Upper lobe of right lung (tissue), 1 donor: ENCODE measurements around the gene FGGY. TPM values are rescaled to one million over a fixed set of nuclear protein-coding genes. Genes with fewer than 3 reads are reported as not detected.

Source experiments
- ATAC-seq: fragments of 200-7000 bp; cut with Tn5 transposase; one replicate; pipeline ENCODE4 v1.9.1; 2020; ENCODE audit warnings: mild to moderate bottlenecking, moderate library complexity
- DNase-seq: peaks from one replicate; pipeline ENCODE4 v3.0.0-alpha.2; 2020
- H3K27ac ChIP-seq: fragments of 200-600 bp; one replicate; pipeline ENCODE4 v1.8.0; 2022
- H3K27me3 ChIP-seq: fragments of 200-600 bp; one replicate; pipeline ENCODE4 v1.8.0; 2022; ENCODE audit warnings: mild to moderate bottlenecking
- H3K36me3 ChIP-seq: fragments of 200-600 bp; one replicate; pipeline ENCODE4 v1.8.0; 2022
- H3K4me1 ChIP-seq: fragments of 200-600 bp; one replicate; pipeline ENCODE4 v1.8.0; 2022
- H3K4me3 ChIP-seq: fragments of 200-600 bp; one replicate; pipeline ENCODE4 v1.8.0; 2022; ENCODE audit warnings: mild to moderate bottlenecking
- H3K9me3 ChIP-seq: fragments of 200-600 bp; one replicate; pipeline ENCODE4 v1.8.0; 2022
- CTCF ChIP-seq: fragments of 200-600 bp; IDR thresholded peaks from one replicate; pipeline ENCODE4 v1.8.0; 2022; ENCODE audit warnings: antibody characterized with exemption
- intact Hi-C: fragments of 100-400 bp; cut with DNase I; formaldehyde crosslinking; loops from one replicate; pipeline ENCODE4 v1.11.0; 2022
- total RNA-seq: library from RNA; stranded (reverse); fragmentation: NEBNext Ultra II Directional; extraction: Animal tissue kit (Norgen Biotek cat#: 25700); gene quantifications from one replicate; pipeline ENCODE4 v1.2.1, GENCODE V29; 2021
- donor health status: DM: no; HTN: yes; CAD: no; lungs with severe emphysema.

Gene FGGY
- total RNA-seq, 1 donor from 2014 or later, result 39.2 TPM

- intact Hi-C loops, result no loop called here
- no peaks in the 10 kb centered on the region for H3K36me3 ChIP-seq
- peaks cover 5% of the 10 kb centered on the region for H3K4me1 ChIP-seq
- H3K9me3 ChIP-seq, result no peaks in the 10 kb centered on the region
- no peak for TF ChIP-seq CTCF
- H3K4me3 ChIP-seq, result no peak overlapping the region
- no peaks in the 10 kb centered on the region for H3K27me3 ChIP-seq
- no peak overlapping the region for H3K27ac ChIP-seq
- ATAC-seq, result no peak
- DNase-seq, result no peak
These were observed 334.8 kb downstream of the FGGY start for GRCh38 chr1:59631561-59632255.

- TF ChIP-seq CTCF, result no peak
- H3K27ac ChIP-seq, result no peak overlapping the region
- H3K4me3 ChIP-seq, result no peak overlapping the region
- DNase-seq, result no peak
- ATAC-seq, result no peak
- H3K4me1 ChIP-seq, result peaks cover 5% of the 10 kb centered on the region
- no peaks in the 10 kb centered on the region for H3K36me3 ChIP-seq
- H3K9me3 ChIP-seq, result no peaks in the 10 kb centered on the region
- H3K27me3 ChIP-seq, result no peaks in the 10 kb centered on the region
- intact Hi-C loops, result no loop called here
These were observed 338.2 kb downstream of the FGGY start for GRCh38 chr1:59635097-59635496.

- Histone ChIP-seq H3K4me1 (no peaks in the 10 kb centered on the region), H3K4me3 (no peak overlapping the region), H3K27ac (no peak overlapping the region), H3K36me3 (no peaks in the 10 kb centered on the region), H3K9me3 (no peaks in the 10 kb centered on the region), H3K27me3 (no peaks in the 10 kb centered on the region)
- no peak for TF ChIP-seq CTCF
- ATAC-seq (no peak), DNase-seq (no peak)
- intact Hi-C loops, result no loop called here
These were observed 341.4 kb downstream of the FGGY start for GRCh38 chr1:59638231-59638711.

GRCh38 chr1:59639266-59639665, 342.4 kb downstream of the FGGY start:
- Histone ChIP-seq H3K27ac (no peak overlapping the region), H3K4me1 (no peaks in the 10 kb centered on the region), H3K4me3 (no peak overlapping the region), H3K9me3 (no peaks in the 10 kb centered on the region), H3K27me3 (no peaks in the 10 kb centered on the region), H3K36me3 (no peaks in the 10 kb centered on the region)
- intact Hi-C loops, result no loop called here
- no peak for TF ChIP-seq CTCF
- no peak for ATAC-seq
- DNase-seq, result no peak

- no peak for TF ChIP-seq CTCF
- DNase-seq, result no peak
- H3K27ac ChIP-seq, result no peak overlapping the region
These were observed 344.0 kb downstream of the FGGY start for GRCh38 chr1:59640851-59641250.

GRCh38 chr1:59641836-59642235, 344.9 kb downstream of the FGGY start:
- no peak for DNase-seq
- no peak for ATAC-seq
- H3K27me3 ChIP-seq, result no peaks in the 10 kb centered on the region

More at GRCh38 chr1:59640851-59641250, 344.0 kb downstream of the FGGY start:
- H3K4me1 ChIP-seq, result no peaks in the 10 kb centered on the region
- no peak overlapping the region for H3K4me3 ChIP-seq
- no peak for ATAC-seq
- no peaks in the 10 kb centered on the region for H3K36me3 ChIP-seq
- H3K9me3 ChIP-seq, result no peaks in the 10 kb centered on the region
- no peaks in the 10 kb centered on the region for H3K27me3 ChIP-seq
- intact Hi-C loops, result no loop called here

More at GRCh38 chr1:59641836-59642235, 344.9 kb downstream of the FGGY start:
- H3K9me3 ChIP-seq, result no peaks in the 10 kb centered on the region
- intact Hi-C loops, result no loop called here
- no peak overlapping the region for H3K4me3 ChIP-seq
- no peaks in the 10 kb centered on the region for H3K4me1 ChIP-seq
- H3K27ac ChIP-seq, result no peak overlapping the region
- no peaks in the 10 kb centered on the region for H3K36me3 ChIP-seq
- no peak for TF ChIP-seq CTCF
